ENCODE results near the gene CACFD1.

DNA sequence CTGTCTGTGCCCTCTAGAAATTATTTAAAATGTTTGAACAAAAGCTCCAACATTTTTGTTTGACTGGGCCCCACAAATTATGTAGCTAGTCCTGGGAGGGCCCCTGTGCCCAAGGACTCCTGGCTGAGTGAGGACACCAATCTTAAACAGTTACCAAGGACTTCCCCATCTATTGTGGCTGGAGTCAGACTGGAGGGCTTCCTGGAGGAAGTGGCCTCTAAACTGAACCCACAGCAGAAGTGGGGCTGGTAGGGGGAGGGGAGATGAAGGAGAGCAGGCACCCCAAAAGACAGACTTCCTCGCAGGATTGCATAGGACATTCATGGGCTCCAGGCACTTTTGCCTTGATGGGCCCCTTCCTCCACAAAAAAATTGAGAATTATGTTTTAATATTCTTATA is 29.5 kb upstream of the CACFD1 start:
- TF ChIP-seq CTCF (IDR thresholded peaks at IDR 0.05; ENCODE audit: extremely low read depth in 1 of 2, insufficient read depth in 1 of 2, low read depth in 1 of 2, low read length in 2 of 2) (no peak), EZH2 (IDR thresholded peaks at IDR 0.05; ENCODE audit: borderline replicate concordance, low read depth, low read length, severe bottlenecking) (no peak), POLR2A (IDR thresholded peaks at IDR 0.05; ENCODE audit: low read depth, low read length) (no peak), POLR2AphosphoS5 (IDR thresholded peaks at IDR 0.05; ENCODE audit: insufficient read depth, low read depth, low read length) (no peak), FOS (IDR thresholded peaks at IDR 0.05; ENCODE audit: borderline replicate concordance, insufficient read depth, low read length) (no peak), JUN (IDR thresholded peaks at IDR 0.05; ENCODE audit: borderline replicate concordance, insufficient read depth, insufficient read length, low read depth) (no peak)
- TF ChIP-seq, protein P1, sequence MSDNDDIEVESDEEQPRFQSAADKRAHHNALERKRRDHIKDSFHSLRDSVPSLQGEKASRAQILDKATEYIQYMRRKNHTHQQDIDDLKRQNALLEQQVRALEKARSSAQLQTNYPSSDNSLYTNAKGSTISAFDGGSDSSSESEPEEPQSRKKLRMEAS (IDR thresholded peaks at IDR 0.05; ENCODE audit: insufficient read depth, insufficient read length) = no peak

Data from endothelial cell of umbilical vein (primary cell).